GM21367 (cell line): ENCODE measurements around the gene IL12A.

Experiments used
- ATAC-seq: cut with Tn5 transposase; IDR thresholded peaks from one replicate; pipeline ENCODE4 v1.9.1; 2021; ENCODE audit not compliant: unreplicated experiment

IL12A gene

GRCh38 chr3:160023476-160023875 is 34.8 kb downstream of the IL12A start:
- no peak for ATAC-seq

- ATAC-seq: peak; percentile 85
Observed at GRCh38 chr3:160027541-160028195, 39.0 kb downstream of the IL12A start.

GRCh38 chr3:160035757-160036156 is 47.1 kb downstream of the IL12A start:
- ATAC-seq: no peak

DNA sequence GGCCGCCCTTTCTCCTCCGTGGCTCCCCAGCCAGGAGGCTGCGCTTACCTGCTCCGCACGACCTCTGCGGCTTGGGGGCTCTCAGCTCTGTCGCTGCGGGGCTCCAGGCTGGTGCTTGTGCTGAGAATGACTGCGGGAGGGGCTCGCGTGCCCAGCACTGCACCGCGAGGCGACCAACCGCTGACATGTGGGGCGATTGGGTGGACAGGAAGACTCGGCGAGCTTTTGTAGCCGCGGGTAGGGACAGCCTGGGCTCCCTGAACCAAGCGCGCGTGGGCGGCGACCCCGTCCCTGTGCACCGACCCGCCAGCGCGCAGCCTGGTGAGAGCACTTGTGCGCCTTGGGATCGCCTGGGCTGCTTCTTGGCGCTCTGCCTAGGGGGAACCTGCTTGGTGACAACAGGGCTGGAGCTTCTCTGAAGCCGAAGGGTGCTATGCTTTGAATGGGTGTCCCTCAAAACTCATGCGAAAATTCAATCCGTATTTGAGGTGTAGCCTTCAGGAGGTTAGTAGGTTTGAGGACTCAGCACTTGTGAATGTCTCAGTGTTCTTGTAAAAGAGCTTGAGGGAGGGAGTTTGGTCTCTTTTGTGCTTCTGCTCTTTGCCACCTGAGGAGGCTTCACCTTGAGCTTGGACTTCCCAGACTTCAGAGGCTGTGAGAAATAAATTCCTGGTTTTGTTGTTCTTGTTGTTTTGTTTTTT is 50.4 kb downstream of the IL12A start:
- no peak for ATAC-seq

DNA sequence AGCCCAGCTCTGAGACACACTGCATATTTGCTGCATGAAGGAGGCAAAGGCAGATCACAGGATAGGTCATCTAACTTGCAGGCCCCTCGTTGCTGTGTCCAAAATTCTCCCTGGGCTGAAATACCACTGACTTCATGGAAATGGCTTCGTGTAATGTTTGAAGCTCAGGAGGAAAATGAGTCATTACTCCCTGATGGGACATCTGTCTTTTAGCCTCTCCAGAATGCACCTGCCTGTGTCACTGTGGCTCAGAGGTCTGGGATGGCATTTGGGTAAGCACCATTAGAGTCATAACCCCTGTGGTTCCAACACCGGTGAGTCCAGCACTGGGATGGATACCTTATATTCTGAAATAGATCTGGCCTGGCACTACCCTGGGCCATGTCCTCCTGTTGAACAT is 51.5 kb downstream of the IL12A start:
- no peak for ATAC-seq

DNA sequence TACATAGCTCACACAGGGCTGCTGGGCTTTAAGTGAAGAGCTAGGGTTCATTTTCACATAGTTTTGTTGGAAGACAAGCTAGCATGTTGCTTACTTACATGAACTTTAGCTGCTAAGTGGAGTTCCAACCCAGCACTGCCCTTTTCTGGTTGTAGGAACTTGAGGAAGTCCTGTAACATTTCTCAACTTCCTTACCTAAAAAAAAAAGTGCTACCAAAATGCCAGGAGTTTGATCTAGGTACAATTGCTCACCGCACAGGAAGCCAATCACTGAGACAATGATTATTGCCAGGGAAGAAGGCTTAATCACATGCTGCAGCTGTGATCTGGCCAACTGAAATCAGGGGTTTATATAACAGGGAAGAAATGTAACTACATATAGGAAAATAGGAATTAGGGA is 52.8 kb downstream of the IL12A start:
- no peak for ATAC-seq

DNA sequence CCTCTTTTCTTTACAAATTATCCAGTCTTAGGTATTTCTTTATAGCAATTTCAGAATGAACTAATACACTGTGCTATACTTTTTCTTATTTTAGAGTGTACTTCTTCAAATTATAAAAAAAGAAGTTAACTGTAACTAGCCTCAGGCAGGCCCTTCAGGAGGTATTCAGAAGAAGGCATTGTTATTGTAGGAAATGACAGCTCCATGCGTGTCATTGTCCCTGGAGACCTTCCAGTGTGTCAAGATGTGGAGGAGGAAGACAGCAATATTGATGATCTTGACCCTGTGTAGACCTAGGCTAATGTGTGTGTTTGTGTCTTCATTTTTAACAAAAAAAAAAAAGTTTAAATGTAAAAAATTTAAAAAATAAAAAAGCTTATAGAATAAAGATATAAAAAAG is 55.5 kb downstream of the IL12A start:
- ATAC-seq: no peak
